H1 (cell line): ENCODE measurements around the gene SLC25A22. TPM values are rescaled to one million over a fixed set of nuclear protein-coding genes. Genes with fewer than 3 reads are reported as not detected.

ENCODE experiments used
- POLR2A ChIP-seq, 2 experiments: IDR thresholded peaks; 1 replicate in 1 of 2; 2 replicates in 1 of 2; pipeline ENCODE4 v1.6.1; 2011; ENCODE audit warnings: low read depth in 2 of 2, low read length in 2 of 2, mild to moderate bottlenecking in 2 of 2; ENCODE audit errors: control extremely low read depth in 1 of 2
- RNF2 ChIP-seq: fragments of 200-900, 300-1000 bp; sonication (generic); IDR thresholded peaks from 2 replicates; pipeline ENCODE4 v1.7.1; 2016; ENCODE audit warnings: borderline replicate concordance, low read depth, mild to moderate bottlenecking, antibody characterized with exemption, low read length; ENCODE audit not compliant: poor library complexity, severe bottlenecking; ENCODE audit errors: missing control alignments
- SIRT6 ChIP-seq: IDR thresholded peaks from one replicate; pipeline ENCODE4 v1.7.1; 2012; ENCODE audit warnings: low read length, inconsistent platforms
- polyA plus RNA-seq, 7 experiments: library from polyadenylated mRNA; depleted of rRNA in 3 of 7; stranded (reverse) in 5 of 7; unstranded in 2 of 7; fragments of >200 nt in 5 of 7; fragments of 200-250 nt in 2 of 7; gene quantifications; 1 replicate in 5 of 7; 2 replicates in 1 of 7; 4 replicates in 1 of 7; pipeline versions ENCODE4 v1.2.1 to v1.2.3, GENCODE V29; 2011 to 2013; ENCODE audit warnings: missing spikeins in 2 of 7, mixed read lengths in 2 of 7
- total RNA-seq: library from RNA; stranded (reverse); fragmentation: NEBNext Ultra II Directional; extraction: Animal tissue kit (Norgen Biotek cat#: 25700); gene quantifications from 2 replicates; pipeline ENCODE4 v1.2.1, GENCODE V29; 2021
- TF ChIP-seq, protein P1 (sequence below): IDR thresholded peaks from 2 replicates; pipeline ENCODE4 v1.6.1; 2012; ENCODE audit warnings: inconsistent platforms

Gene SLC25A22
- total and polyA plus RNA-seq, 2 of the 8 experiments (the other 6 are each of a cell fraction or from before 2014, with no cell fraction given): 31.5 to 48.0 TPM

DNA sequence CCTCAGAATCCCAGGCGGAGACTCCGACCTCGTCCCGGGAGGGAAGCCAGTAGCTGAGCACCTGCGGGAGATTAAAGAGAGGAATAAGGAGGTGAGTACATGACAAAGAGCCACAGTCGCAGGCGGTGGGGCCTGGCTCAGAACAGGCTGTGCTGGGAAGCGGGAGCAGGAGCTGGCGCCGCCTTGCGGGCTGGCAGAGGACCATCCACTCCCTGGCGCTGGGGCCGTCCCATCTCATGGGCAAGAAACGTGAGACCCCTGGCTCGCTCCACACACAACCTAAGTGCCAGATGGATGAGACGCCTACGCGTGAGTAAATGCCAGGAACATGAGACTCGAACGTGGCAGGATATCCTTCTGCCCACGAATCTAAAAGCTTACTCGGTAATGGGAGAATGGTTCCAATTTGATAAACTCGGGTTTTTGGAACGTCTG lies 14.5 kb downstream of the SLC25A22 start (continued):
- TF ChIP-seq, protein P1, sequence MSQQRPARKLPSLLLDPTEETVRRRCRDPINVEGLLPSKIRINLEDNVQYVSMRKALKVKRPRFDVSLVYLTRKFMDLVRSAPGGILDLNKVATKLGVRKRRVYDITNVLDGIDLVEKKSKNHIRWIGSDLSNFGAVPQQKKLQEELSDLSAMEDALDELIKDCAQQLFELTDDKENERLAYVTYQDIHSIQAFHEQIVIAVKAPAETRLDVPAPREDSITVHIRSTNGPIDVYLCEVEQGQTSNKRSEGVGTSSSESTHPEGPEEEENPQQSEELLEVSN: peak; percentile 77
- TF ChIP-seq RNF2: no peak
- TF ChIP-seq SIRT6: no peak
- TF ChIP-seq POLR2A (IDR thresholded peaks at IDR 0.05; ENCODE audit: control extremely low read depth in 1 of 2, low read depth in 2 of 2, low read length in 2 of 2): peak in 1 of 2 experiments; percentile 53; a peak in 2 of 3 replicates
